NCI-H82 (cell line): Measurements from ENCODE around the gene PARP14.

Experiments
- DNase-seq: peaks from one replicate; lab custom pipeline; 2025; lab: John Stamatoyannopoulos, UW

PARP14 gene

DNA sequence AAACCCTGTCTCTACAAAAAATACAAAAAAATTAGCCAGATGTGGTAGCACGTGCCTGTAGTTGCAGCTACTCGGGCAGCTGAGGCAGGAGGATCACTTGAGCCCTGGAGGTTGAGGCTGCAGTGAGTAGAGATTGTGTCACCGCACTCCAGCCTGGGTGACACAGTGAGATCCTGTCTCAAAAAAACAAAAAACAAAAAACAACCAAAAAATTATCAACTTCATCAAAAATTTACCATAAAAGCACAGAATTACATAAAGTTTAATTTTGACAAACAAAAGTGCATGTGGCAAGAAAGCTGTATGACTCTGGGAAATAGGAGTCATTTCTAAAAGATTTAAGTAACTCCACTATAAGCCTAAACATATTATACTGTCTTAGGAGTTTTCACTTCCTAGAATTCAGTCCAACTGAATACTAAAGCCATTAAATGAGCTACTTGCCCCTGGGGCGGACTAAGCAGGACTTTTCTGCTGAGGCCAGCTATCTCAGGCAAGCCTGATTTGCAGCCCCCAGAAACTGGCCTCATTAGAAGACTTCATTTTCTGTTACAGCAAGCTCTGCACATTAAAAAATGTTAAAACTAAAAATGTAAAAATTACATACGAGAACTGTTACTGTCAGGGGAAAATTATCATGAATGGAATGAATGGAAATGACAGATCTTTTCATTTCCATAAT, 90.0 kb downstream of the PARP14 start:
- no peak for DNase-seq

DNA sequence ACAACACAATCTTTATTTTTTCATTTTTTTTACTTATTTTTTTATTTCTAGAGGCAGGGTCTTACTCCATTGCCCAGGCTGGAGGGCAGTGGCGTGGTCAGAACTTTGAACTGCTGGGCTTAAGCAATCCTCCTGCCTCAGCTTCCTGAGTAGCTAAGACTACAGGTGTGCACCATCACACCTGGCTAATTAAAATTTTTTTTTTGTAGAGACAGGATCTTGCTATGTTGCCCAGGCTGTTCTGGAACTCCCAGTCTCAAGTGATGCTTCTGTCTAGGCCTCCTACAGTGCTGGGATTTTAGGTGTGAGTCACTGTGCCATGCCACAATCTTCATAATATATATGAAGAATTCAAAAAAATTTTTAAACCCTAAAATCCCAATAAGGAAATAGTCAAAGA, 92.2 kb downstream of the PARP14 start:
- DNase-seq, result no peak

DNA sequence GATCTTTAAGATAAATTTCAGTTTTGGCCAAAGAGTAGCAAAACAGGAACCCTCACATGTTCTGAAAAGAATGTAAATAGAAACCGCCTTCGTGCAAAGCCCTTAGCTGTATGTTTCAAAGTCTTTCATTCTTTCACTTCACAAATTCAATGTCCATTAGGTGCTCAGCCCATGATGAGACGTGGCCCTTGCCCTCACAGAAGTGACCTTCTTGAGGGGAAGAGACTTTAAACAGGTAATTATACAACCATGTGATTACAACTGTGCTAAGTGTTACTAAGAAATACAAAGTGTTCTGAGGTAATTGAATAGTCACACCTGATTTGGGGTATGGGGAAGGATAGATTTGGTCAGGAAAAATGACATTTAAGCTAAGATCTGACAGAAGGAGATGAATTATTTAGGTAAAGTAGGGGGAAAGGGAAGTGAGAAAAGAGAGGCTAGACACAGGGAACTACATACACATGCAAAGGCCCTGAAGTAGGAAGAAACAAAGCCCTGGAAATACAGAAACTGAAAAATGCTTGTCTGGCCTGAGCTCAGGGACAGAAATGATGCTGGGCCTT, 93.4 kb downstream of the PARP14 start:
- DNase-seq, result no peak

DNA sequence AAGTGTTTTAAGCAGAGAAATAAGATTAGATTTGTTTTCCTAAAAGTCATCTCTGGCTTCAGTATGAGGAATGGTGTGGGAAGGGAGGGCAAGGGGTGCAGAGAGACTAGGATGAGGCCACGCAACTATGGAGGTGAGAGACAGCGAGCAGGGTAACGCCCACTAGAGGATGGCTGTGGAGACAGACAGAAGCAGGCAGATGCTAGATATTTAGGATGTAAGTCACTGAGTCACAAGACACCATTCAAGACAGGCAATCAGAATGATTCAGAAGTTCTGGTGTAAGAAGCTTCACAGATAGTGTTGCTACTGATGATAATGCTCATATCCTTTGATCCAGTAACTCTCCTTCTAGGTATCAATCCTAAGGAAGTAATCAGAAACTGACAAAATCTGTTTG, 93.9 kb downstream of the PARP14 start:
- DNase-seq, result no peak

DNA sequence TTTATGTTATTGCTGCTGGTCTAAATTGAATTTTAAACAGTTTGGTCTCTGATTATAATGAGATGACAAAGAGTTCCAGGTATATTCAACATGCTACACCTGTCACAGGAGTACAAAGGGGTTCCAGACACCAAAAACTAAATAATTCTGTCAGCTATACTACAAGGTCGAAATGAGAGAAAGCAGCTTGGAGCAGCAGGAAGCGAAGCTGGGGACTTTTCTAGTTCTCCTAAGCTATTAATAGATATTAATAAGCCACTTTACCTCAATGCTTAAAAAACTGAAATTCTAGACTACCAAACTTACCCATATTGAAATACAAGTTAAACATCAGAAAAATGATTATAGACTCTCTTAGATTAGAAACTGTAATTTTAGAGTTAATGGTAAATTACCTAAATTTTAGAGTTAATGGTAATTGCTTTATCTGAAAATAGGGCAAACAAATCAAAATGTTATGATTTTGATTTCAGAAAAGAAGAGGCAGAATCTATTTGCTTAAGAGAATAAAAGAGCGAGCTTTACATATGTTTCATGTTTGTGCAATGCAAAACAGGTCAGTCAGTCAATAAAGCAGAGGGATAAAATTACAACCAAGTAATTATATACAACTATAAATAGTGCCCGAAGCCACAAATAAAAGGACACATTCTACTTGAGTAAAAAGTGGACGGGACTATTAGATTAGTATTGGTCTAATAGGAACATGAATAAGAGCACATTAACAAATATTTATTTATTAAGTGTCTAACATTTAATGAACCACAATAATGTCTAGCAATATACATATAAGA, 96.2 kb downstream of the PARP14 start:
- DNase-seq, result no peak

DNA sequence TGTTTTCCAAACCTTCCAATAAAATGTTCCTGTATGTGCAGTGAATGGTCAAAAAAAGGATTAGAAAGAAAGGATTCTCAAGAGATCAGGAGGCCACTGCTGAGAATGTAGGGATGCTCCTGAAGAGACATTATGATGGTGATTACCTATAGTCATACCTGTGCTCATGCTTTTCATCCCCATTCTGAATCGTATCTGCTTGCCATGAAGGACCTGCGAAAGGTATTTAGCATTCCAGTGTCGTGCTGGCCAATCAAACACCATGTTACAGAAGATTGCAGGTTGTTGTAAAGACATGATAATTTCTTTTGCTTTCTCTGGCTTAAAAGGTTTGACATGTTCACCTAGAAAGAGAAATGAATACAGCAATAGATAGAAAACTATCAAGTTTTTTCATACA, 96.9 kb downstream of the PARP14 start:
- DNase-seq, result no peak
